Measurements from ENCODE around the gene TBC1D5.

TBC1D5 gene

DNA sequence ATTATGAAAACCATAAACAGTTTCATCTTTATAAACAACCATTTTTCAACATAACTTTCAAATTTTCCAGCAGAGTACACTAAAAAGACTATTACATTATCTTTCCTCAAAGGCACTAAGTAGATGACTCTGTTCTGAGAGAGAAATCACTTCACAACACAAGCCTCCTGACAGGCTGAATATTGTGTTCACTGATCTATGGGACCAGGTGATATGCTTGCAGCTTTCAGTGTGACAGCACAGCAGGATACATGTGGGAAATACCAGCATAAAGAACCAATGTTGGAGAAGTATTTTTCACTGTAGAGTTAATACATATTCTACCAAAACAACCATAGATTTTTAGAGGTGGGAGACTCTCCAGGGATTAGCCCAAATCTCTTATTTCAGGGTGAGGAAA lies 507.1 kb downstream of the TBC1D5 start:
- DNase-seq (ENCODE audit: low read depth in 1 of 2, low spot score in 1 of 2): no peak

DNA sequence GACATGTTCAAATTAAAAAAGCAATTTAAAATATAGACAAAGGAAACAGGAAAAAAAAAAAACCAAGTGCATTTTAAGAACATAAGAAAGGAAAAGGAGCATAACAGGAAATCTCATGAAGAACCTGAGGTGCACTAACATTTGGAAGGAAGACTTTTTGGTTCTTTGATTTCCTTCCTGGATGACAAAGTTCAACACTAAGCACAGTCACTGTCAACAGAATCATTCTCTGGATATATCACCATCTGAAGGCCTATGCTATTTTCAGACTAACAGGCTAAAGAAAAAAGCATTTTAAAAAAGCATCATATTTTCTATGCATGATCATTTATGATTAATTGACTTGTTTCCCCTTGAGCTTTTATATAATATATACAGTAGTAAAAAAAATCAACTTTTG lies 508.0 kb downstream of the TBC1D5 start:
- no peak for DNase-seq (ENCODE audit: low read depth in 1 of 2, low spot score in 1 of 2)

DNA sequence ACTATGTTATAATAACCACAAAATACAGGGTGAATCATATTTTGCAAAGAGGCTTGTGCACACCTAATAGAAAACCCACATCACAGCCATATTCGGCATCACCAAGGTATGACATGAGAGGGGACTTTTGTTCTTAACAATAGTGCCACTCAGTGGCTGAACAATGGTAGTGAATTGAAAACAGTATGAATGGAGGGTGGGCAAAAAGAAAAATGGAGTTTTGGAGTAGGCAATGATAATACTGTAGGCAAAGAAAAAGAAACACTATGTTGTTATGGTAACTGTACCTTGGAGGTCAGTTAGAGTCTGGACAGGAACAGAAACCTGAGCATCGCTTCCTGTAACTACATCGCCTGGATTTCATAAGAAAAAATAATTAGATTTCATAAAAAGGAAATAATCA lies 509.0 kb downstream of the TBC1D5 start:
- DNase-seq (ENCODE audit: low read depth in 1 of 2, low spot score in 1 of 2): no peak

DNA sequence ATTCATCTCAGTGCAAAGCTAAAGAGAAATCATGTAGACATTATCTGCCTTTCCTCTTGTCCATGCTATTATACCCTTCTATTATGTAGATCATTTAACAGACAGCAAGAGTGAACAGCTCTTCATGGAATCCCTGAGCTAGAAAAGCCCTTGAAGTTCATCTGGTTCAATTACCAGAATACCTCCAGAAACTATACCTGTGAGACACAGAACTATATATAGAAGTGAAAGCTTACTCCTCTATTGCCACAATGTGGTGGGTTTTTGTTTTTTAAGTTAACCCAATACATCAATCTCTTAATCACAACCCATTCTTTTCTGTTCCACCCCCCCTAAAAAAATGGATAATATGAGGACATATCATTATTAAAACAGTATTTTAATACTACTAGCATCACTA lies 510.0 kb downstream of the TBC1D5 start:
- DNase-seq (ENCODE audit: low read depth in 1 of 2, low spot score in 1 of 2): no peak

DNA sequence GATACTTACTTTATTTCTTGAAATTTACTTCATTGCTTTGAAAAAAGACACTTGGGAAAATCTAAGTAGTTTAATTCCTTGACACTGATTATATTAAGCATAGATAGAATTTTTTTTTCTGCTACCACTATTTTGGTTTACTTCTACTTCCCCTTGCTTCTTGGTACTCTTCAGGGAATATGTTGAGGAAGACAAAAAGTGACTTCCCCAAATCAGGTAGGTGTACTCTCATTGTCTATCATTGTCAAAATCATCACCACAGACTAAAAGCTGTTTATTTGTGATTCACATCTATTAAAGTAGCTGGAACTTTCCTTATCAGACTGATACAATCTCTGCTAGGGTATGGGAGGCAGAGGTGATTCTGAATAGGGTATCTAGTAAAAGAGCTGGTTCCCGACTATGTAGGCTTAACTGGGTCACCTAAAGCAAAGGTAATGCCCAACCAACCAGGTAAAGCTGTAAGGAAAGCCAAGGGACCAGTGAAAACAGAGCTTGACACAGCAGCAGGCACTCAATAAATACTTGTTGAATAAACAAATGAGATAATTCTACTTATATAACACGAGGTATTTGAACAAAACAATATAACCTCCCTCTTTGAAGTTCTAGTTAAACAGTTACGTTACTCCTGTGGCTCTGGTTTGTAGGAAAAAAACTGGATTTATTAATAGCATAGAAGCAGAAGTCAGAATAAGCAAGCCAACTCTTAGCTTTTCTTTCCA lies 510.7 kb downstream of the TBC1D5 start:
- DNase-seq (ENCODE audit: low read depth in 1 of 2, low spot score in 1 of 2): no peak

DNA sequence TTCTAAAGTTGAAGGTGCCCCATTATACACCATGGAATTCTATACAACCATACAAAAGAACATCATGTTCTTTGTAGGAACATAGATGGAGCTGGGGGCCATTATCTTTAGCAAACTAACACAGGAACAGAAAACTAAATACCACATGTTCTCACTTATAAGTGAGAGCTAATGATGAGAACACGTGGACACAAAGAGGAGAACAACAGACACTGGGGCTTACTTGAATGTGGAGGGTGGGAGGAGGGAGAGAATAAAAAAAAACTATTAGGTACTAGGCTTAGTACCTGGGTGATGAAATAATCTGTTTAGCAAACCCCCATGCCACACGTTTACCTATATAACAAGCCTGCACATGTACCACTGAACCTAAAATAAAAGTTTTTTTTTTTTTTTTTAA lies 515.0 kb downstream of the TBC1D5 start:
- no peak for DNase-seq (ENCODE audit: low read depth in 1 of 2, low spot score in 1 of 2)

DNA sequence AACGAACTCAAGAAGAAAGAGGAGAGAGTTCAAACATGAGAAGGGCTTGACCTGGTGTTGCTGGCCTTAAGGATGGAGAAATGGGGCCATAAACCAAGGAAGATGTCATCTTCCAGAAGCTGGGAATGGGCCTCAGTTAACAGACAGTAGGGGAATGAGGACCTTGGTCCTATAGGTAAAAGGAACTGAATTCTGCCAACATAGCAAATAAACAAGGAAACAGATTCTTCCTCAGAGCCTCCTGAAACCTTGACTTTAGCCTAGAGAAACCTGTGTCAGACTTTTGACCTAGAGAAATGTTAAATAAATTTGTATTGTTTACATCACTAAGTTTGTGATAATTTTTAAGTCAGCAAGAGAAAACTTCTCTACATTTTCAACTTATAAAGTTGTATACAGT lies 520.9 kb downstream of the TBC1D5 start:
- DNase-seq (ENCODE audit: low read depth in 1 of 2, low spot score in 1 of 2): no peak

DNA sequence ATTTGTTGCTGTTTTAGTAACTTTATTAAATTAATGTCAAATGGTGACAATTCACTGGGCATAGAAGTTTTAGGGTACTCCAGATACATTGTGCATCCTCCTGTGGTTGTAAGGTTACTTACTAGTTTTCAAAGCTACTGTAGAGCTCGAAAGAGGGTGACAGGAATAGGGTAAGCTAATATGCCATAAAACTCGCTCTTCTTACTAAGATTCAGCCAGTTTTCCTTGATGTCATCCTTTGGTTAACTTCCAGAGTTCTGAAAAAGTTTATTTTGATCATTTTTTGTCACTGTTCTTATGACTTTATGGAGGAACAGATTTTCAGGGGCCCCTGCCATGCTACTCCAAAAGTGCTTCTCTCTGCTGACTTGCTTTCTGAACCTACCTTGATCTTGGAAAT lies 522.8 kb downstream of the TBC1D5 start:
- DNase-seq (ENCODE audit: low read depth in 1 of 2, low spot score in 1 of 2): no peak

DNA sequence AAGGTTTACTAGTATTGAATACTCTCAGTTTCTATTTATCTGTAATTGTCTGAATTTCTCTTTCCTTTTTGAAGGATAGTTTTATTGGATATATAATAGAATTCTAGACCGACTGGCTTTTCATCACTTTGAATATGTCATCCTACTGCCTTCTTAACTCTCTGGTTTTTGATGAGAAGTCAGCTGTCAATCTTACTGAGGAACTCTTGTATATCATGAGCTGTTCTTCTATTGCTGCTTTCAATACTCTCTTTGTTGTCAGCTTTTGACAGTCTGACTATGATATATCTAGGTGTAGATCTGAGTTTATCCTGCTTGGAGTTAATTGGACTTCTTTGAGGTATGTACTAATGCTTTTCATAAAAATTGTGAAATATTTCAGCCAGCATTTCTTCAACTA lies 523.8 kb downstream of the TBC1D5 start:
- no peak for DNase-seq (ENCODE audit: low read depth in 1 of 2, low spot score in 1 of 2)

DNA sequence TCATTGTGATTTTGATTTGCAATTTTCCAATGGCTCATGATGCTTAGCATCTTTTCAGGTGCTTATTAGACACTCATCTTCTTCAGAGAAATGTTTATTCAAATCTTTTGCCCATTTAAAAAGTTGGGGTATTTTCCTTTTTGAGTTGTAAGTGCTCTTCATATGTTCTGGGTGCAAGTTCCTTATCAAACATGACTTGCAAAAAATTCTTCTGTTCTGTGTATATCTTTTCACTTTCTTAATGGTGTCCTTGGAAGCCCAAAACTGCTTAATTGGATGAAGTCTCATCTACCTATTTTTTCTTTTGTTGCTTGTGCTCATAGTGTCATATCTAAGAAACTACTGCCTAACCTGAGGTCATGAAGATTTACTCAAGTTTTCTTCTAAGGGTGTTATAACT lies 524.8 kb downstream of the TBC1D5 start:
- no peak for DNase-seq (ENCODE audit: low read depth in 1 of 2, low spot score in 1 of 2)

DNA sequence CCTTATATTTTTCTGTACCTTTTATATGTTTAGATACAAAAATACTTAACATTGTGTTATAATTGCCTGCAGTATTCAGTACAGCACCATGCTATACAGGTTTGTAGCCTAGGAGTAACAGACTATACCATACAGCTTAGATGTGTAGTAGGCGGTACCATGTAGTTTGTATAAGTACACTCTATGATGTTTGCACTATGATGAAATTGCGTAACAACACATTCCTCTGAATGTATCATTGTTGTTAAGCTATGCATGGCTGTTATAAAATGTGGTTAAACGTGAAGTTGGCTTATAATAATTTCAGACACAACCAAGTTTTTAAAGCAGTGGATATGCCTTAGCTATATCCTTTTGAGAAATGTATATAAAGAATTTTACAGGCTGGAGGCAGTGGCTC lies 529.3 kb downstream of the TBC1D5 start:
- DNase-seq (ENCODE audit: low read depth in 1 of 2, low spot score in 1 of 2): no peak

DNA sequence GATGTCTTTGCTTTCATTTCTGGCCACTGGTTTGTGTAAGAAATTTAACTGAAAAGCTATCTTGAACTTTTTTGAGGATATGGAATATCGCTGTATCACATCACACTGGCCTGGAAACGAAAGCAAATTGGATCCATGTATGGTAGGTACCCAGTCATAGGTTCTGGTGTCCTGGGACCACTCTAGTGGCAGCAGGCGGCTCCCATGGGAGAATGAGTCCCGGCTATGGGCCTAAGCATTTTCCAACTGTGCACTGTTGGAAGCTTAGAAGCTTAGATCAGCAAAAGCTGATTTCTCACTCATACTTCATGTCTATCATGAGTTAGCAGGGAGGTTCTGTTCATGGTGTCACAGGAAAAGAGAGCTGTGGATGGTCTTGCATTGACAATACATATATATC lies 534.5 kb downstream of the TBC1D5 start:
- DNase-seq (ENCODE audit: low read depth in 1 of 2, low spot score in 1 of 2): no peak

DNA sequence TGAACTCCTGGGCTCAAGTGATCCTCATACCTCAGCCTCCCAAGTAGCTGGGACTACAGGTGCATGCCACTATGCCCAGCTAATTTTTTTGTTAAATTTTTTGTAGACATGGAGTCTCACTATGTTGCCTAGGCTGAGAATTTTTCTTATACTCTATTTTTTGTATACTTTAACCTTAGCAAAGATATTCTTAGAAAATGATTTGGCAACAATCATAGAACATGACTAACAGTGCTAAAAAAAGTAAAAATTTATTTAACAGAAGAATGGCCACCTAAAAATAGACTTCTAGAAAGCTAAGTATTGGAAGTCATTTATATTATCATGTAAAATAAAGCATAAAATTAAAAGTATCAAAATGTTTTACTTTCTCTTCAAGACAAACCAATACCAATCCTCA lies 535.4 kb downstream of the TBC1D5 start:
- DNase-seq (ENCODE audit: low read depth in 1 of 2, low spot score in 1 of 2): no peak

DNA sequence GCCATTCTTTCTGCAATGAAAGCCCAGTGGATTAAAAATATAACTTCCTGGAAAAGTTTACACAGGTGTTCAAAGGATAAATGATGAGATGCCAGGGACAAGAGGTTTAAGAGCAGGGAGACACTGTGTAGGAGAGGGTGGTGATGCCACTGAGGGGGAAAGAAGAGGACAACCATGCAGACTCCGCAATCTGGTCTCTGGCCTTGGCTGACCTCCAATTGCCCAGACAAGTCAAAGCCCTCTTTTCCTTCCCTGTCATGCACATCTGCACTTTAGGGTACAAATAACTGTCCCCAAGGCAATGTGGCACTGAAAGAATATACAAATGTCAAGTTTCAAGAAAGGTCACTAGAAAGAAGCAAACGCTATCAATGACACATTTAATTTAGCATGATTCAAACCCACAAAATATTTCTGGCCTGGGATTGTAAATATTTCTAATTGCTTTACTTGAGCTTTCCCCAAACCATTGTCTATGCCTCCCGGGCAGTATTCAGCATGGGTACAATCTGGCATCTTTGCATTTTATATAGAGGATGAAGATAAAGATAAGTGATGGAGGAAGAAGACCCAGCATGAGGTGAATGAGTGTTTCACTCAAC lies 538.3 kb downstream of the TBC1D5 start:
- DNase-seq (ENCODE audit: low read depth in 1 of 2, low spot score in 1 of 2): no peak

DNA sequence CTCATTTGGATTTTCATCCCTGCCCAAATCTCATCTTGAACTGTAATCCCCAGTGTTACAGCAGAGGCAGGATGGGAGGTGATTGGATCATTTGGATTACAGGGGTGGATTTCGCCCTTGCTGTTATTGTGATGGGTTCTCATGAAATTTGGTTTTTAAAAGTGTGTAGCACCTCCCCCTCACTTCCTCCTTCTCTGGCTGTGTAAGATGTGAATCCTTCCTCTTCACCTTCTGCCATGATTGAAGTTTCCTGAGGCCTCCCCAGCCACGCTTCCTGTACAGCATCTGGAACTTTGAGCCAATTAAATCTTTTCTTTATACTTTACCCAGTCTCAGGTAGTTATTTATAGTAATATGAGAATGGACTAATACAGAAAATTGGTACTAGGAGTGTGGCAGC lies 540.9 kb downstream of the TBC1D5 start:
- no peak for DNase-seq (ENCODE audit: low read depth in 1 of 2, low spot score in 1 of 2)

DNA sequence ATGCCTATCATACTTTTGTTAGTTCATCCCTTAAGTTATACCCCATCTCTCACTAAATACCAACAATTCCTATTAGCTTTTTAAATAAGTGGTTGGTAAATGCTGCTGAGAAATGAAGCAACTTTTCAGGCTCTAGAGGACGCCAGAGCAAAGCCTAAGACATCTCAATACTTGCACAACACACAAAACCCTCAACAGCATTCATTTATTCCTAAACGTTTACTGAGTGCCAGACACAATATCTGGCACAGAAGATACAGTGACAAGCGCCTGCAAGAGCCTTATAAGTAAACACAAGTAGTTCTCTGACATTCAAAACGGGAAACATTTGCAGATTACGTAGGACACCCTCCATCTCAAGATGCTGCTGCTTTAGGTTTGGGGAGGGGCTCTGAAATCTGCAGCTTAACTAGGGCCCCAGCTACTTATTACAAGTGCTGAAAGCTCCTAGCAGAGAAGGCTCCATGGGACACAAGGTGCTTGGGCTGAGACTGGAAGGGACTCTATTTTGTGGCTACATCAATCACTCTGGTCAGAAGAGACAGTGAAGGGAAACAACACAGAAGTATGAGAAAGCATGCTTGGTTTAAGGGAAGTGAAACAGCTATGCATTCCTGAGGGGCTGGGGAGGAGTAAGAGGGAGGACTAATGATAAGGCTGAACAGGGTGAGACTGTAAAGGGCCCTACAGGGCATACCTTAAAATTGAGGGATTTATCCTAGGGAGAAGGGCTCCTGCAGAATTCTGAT lies 546.4 kb downstream of the TBC1D5 start:
- no peak for DNase-seq (ENCODE audit: low read depth in 1 of 2, low spot score in 1 of 2)

DNA sequence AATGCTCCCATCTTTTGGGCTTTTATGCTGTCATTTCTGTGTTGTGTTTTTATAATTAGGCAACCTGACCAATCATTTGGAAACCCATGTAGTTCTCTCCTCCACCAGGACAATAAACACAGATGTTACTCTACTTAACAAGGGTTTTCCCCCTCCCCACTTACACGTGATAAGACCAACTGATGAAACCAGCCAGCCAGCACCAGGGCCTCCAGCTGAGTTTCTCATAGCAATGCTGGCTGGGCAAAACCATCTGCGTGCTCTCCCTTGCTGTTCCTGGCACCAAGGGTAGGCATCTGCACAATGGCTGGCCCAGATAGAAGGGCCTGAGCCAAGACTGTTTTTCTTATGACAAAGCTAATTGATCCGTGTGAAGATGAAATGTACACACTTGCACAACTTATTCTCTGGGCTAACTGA lies 547.2 kb downstream of the TBC1D5 start:
- no peak for DNase-seq (ENCODE audit: low read depth in 1 of 2, low spot score in 1 of 2)

DNA sequence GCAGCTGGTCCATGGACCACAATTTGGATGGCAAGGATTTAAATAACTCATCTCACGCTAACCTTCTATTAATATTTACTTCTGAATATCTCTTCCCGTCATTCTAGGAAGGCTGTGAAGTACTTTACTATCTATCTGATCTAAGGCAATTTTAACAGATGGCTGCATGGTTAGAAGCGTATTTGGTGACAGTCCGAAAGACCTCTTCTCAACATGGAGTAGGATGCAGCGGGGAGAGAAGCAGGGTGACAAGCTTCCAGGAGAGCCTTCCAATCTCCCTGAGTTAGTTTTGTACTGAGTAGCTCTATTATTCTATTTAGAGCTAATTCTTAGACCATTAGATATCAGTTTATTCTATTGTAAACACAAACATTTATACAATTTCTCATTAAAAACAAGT lies 548.3 kb downstream of the TBC1D5 start:
- DNase-seq (ENCODE audit: low read depth in 1 of 2, low spot score in 1 of 2): no peak

DNA sequence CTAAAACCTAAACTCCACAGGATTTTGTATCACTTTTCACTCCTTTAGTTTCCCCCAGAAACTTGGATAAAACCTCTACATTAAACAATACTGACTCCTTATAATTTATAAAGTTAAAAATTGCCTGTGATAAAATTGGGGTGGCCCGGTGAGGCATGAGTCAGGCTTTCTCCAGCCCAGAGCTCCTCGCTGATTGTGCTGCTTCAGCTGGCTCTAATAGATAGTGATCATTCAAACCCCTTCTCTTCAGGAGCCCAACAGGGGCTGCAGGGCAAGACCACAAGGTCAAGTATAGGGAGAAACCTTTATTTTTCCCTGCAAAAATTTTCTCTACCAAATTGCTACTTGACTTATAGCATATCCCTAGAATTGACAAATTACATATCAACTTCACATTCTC lies 549.4 kb downstream of the TBC1D5 start:
- no peak for DNase-seq (ENCODE audit: low read depth in 1 of 2, low spot score in 1 of 2)

DNA sequence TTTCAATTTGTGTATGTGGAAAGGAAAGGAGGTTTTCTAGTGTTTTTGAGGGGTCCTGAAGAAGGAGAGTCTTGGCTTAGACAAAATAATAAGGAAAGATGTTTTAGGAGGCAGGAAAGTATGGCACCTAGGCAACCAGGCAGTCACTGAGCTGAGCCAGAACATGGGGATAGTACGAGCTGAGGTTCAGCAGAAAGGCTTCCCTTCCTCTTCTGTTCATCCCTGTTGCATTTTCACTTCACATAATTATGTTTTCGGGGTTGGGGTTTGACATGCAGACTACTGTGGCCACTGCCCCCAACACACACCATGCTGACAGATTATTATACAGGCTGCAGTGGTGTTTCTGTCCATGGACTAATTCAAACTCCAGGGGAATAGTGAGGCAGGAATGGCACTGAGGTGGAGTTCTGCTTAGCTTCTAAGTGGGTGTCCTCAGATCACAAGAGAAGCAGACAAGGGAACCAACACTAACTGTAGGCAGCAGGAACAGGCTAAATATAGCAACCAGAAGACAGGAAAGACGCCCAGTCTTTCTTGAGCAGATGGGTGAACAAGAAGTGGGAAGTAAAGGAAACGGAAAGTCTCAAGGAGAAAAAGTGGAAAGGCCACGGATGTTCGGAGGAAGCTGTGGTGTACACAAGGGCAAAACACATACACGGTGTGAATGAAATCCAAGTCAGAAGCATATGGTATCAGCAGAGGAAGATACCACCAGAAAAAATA lies 551.9 kb downstream of the TBC1D5 start:
- DNase-seq (ENCODE audit: low read depth in 1 of 2, low spot score in 1 of 2): no peak

DNA sequence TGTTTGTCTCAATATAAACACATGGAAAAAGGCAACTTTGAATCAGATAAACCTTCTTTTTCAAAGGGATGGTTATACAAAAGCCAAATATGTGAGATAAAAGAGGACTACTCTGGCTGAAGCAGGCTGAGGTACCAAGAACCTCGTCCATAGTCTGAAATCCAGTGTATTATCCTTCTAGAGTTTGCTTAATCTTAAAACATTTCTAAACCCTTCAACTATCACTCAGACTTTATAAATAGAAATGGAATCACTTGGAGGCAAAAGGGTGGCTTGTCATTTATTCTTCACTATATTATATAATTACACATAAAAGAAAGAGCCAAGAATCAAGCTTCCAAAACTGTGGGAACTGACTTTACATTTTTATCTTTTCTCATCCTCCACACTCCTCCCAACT lies 554.1 kb downstream of the TBC1D5 start:
- no peak for DNase-seq (ENCODE audit: low read depth in 1 of 2, low spot score in 1 of 2)

Data from stimulated activated CD4-positive, alpha-beta T cell treated with anti-CD3 and anti-CD28 coated beads, Interleukin-15, amount 100 ng/mL, for 1 hour (primary cell).